ENCODE data around the gene LPCAT1.

GRCh38 chr5:1546556-1546955 lies 22.8 kb upstream of the LPCAT1 start:
- TF ChIP-seq ZNF274 (IDR thresholded peaks at IDR 0.05; ENCODE audit: low read depth, low read length) (no peak), SUZ12 (IDR thresholded peaks at IDR 0.05; ENCODE audit: extremely low read depth, insufficient read depth, insufficient read length) (no peak)
